Measurements from ENCODE around the gene MYADM.

The MYADM gene

DNA sequence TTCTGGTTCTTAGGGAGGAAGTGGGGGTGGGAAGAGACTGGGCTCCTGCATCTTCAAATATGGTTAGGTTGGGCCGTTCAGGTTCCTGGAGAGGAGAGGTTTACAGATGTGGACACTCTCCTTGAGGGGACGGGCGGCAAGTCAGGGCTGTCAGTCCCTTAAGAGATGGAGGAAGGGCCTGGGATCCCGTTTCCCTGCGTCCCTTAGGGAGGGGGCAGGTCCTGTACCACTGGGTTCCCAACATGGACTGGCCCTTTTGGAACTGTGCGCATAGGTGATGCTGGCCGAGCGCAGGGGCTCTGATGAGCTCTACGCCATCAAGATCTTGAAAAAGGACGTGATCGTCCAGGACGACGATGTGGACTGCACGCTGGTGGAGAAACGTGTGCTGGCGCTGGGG lies 30.5 kb downstream of the MYADM start:
- TF ChIP-seq, protein P1, sequence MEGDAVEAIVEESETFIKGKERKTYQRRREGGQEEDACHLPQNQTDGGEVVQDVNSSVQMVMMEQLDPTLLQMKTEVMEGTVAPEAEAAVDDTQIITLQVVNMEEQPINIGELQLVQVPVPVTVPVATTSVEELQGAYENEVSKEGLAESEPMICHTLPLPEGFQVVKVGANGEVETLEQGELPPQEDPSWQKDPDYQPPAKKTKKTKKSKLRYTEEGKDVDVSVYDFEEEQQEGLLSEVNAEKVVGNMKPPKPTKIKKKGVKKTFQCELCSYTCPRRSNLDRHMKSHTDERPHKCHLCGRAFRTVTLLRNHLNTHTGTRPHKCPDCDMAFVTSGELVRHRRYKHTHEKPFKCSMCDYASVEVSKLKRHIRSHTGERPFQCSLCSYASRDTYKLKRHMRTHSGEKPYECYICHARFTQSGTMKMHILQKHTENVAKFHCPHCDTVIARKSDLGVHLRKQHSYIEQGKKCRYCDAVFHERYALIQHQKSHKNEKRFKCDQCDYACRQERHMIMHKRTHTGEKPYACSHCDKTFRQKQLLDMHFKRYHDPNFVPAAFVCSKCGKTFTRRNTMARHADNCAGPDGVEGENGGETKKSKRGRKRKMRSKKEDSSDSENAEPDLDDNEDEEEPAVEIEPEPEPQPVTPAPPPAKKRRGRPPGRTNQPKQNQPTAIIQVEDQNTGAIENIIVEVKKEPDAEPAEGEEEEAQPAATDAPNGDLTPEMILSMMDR (IDR thresholded peaks at IDR 0.05; ENCODE audit: insufficient read depth, low read length, poor library complexity, severe bottlenecking): no peak
- no peaks in the 10 kb centered on the region for H3K27me3 ChIP-seq (replicated peaks; ENCODE audit: control insufficient read depth, insufficient read depth, low read length)
- H3K36me3 ChIP-seq (ENCODE audit: control insufficient read depth, insufficient read depth, low read length): no peaks in the 10 kb centered on the region
- no peak for DNase-seq (ENCODE audit: extremely low read depth, insufficient read length)
- H3K4me3 ChIP-seq (replicated peaks; ENCODE audit: low read depth, low read length): no peak overlapping the region

DNA sequence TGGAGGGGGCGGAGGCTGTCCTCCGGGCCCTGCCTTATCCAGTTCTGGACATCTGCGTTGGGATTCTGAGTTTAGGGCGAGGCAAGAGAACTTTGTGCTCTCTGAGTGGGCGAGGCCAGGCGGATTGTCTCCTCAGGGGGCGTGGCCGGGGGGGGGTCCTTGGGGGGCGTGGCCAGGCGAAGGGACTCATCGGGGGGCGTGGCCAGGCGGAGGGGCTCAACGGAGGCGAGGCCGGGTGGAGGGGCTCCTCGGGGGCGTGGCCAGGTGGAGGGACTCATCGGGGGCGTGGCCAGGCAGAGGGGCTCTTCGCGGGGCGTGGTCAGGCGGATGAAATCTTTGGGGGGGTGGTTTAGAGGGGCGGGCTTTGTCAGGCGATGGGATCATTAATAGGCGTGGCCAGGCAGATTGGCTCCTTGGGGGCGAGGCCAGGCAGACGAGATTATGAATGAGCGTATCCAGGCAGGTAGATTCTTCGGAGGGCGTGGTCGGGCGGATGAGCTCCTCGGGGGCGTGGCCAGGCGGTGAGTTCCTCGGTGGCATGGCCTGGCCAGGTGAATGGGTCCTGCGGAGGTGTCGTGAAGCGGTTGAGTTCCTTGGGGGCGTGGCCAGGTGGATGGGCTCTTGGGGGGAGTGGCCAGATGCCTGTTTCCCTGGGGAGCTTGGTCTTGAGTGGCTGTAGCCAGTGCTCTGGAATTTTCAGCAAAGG lies 31.1 kb downstream of the MYADM start:
- Histone ChIP-seq H3K27me3 (replicated peaks; ENCODE audit: control insufficient read depth, insufficient read depth, low read length) (no peaks in the 10 kb centered on the region), H3K4me3 (replicated peaks; ENCODE audit: low read depth, low read length) (no peak overlapping the region), H3K36me3 (ENCODE audit: control insufficient read depth, insufficient read depth, low read length) (no peaks in the 10 kb centered on the region)
- TF ChIP-seq, protein P1 (IDR thresholded peaks at IDR 0.05; ENCODE audit: insufficient read depth, low read length, poor library complexity, severe bottlenecking): no peak
- DNase-seq (ENCODE audit: extremely low read depth, insufficient read length): no peak

DNA sequence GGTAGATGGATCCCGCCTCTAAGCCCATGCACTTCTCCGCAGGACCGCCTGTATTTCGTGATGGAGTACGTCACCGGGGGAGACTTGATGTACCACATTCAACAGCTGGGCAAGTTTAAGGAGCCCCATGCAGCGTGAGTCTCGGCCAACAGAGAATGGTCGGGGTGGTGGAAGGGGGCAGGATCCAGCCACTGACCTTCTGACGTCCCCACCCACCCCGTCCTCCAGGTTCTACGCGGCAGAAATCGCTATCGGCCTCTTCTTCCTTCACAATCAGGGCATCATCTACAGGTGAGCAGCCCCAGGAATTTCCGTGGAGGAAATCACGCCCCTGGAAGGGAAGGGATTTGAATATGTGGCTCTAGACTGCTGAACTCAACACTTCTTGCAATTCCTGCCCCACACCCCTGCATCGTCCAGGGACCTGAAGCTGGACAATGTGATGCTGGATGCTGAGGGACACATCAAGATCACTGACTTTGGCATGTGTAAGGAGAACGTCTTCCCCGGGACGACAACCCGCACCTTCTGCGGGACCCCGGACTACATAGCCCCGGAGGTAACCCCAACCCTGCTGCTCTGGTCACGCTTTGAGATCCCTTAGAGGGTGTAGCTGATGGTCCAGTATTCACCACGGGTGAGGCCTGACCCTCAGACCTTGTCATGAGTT lies 32.6 kb downstream of the MYADM start:
- Histone ChIP-seq H3K27me3 (replicated peaks; ENCODE audit: control insufficient read depth, insufficient read depth, low read length) (no peaks in the 10 kb centered on the region), H3K4me3 (replicated peaks; ENCODE audit: low read depth, low read length) (no peak overlapping the region), H3K36me3 (ENCODE audit: control insufficient read depth, insufficient read depth, low read length) (no peaks in the 10 kb centered on the region)
- TF ChIP-seq, protein P1 (IDR thresholded peaks at IDR 0.05; ENCODE audit: insufficient read depth, low read length, poor library complexity, severe bottlenecking): no peak
- DNase-seq (ENCODE audit: extremely low read depth, insufficient read length): no peak

DNA sequence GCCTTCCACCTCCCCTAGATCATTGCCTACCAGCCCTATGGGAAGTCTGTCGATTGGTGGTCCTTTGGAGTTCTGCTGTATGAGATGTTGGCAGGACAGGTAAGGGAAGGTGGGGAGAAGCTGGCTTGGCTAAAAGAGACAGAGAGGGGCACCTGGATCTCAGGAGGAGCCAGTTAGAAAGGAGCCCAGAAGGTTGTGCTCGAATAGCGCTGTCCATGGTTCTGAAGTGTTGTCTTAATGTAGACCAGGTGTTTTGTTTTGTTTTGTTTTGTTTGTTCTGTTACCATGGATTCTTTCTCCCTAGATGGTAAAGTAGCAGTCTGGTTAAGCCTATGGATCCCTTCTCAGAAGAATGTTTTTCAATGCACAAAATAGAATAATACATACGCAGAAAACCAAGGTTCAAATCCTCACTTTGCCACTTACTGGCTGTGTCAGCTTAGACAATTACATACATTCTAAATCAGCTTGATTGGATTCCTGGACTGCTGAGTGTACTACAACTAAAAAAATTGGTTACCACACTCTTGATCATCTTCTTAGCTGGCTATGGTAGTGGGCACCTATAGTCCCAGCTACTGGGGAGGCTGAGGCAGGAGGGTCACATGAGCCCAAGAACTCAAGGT lies 35.5 kb downstream of the MYADM start:
- TF ChIP-seq, protein P1 (IDR thresholded peaks at IDR 0.05; ENCODE audit: insufficient read depth, low read length, poor library complexity, severe bottlenecking): no peak
- H3K27me3 ChIP-seq (replicated peaks; ENCODE audit: control insufficient read depth, insufficient read depth, low read length): peaks cover 4% of the 10 kb centered on the region
- no peaks in the 10 kb centered on the region for H3K36me3 ChIP-seq (ENCODE audit: control insufficient read depth, insufficient read depth, low read length)
- DNase-seq (ENCODE audit: extremely low read depth, insufficient read length): no peak
- H3K4me3 ChIP-seq (replicated peaks; ENCODE audit: low read depth, low read length): no peak overlapping the region

DNA sequence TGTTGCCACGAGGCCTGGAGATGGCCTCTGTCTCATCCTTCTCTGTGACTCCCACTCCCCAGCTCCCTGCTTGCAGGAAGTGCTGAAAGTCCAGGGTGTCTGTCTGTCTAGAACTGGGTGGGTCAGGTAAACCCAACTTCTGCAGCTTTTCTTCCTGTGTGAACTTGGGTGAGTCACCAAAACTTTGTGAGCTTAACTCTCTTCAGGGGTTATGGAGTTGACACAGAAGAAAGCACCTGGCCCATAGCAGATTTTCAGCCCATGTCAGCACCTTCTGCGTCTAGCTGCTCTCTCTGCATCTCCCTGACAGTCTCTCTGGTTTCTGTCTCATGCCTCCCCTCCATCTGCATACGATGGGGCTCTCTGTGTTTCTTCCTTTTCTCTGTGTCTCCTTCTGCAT lies 37.2 kb downstream of the MYADM start:
- DNase-seq (ENCODE audit: extremely low read depth, insufficient read length): no peak
- Histone ChIP-seq H3K27me3 (replicated peaks; ENCODE audit: control insufficient read depth, insufficient read depth, low read length) (peaks cover 5% of the 10 kb centered on the region), H3K36me3 (ENCODE audit: control insufficient read depth, insufficient read depth, low read length) (no peaks in the 10 kb centered on the region), H3K4me3 (replicated peaks; ENCODE audit: low read depth, low read length) (no peak overlapping the region)
- TF ChIP-seq, protein P1 (IDR thresholded peaks at IDR 0.05; ENCODE audit: insufficient read depth, low read length, poor library complexity, severe bottlenecking): no peak

Data from GM06990 (cell line).